Measurements from ENCODE around the gene P2RX3. TPM values are rescaled to one million over a fixed set of nuclear protein-coding genes. Genes with fewer than 3 reads are reported as not detected.

The P2RX3 gene
- total RNA-seq, 4 donors from 2014 or later: 0.34 TPM; not detected in 3

- TF ChIP-seq CTCF (IDR thresholded peaks at IDR 0.05; ENCODE audit: low read depth): no peak
Measured at GRCh38 chr11:57306940-57307565, 31.1 kb upstream of the P2RX3 start.

GRCh38 chr11:57307666-57308270 is 30.4 kb upstream of the P2RX3 start:
- TF ChIP-seq CTCF (IDR thresholded peaks at IDR 0.05; ENCODE audit: low read depth): no peak

GRCh38 chr11:57308426-57309060 is 29.6 kb upstream of the P2RX3 start:
- no peak for TF ChIP-seq CTCF (IDR thresholded peaks at IDR 0.05; ENCODE audit: low read depth)

GRCh38 chr11:57309106-57310059 is 28.8 kb upstream of the P2RX3 start:
- TF ChIP-seq CTCF (IDR thresholded peaks at IDR 0.05; ENCODE audit: low read depth): no peak

GRCh38 chr11:57310091-57310490 is 28.1 kb upstream of the P2RX3 start:
- TF ChIP-seq CTCF (IDR thresholded peaks at IDR 0.05; ENCODE audit: low read depth): no peak

- TF ChIP-seq CTCF (IDR thresholded peaks at IDR 0.05; ENCODE audit: low read depth): no peak
Measured at GRCh38 chr11:57310630-57311086, 27.5 kb upstream of the P2RX3 start.

All from subcutaneous adipose tissue (tissue), 4 donors.